ENCODE results near the gene PCYT1B.

DNA sequence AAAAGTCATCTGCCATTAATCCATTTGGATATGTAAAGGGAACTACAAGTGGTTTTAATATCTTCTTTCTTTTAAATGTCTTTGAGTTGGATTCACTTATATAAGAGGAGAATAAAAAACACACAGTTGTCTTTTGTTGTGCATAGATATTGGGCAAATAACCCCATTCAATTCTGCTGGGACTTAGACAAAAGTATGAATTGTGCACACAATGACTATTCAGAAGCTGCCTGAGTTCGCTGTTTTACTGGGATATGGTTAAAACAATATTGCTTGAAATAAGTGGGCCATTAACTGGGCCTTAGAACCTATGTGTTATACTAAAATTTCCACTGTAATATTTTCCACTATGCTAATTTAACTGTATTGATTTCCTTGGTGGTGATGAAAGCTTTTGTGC is 71.7 kb downstream of the PCYT1B start:
- TF ChIP-seq, protein P1, sequence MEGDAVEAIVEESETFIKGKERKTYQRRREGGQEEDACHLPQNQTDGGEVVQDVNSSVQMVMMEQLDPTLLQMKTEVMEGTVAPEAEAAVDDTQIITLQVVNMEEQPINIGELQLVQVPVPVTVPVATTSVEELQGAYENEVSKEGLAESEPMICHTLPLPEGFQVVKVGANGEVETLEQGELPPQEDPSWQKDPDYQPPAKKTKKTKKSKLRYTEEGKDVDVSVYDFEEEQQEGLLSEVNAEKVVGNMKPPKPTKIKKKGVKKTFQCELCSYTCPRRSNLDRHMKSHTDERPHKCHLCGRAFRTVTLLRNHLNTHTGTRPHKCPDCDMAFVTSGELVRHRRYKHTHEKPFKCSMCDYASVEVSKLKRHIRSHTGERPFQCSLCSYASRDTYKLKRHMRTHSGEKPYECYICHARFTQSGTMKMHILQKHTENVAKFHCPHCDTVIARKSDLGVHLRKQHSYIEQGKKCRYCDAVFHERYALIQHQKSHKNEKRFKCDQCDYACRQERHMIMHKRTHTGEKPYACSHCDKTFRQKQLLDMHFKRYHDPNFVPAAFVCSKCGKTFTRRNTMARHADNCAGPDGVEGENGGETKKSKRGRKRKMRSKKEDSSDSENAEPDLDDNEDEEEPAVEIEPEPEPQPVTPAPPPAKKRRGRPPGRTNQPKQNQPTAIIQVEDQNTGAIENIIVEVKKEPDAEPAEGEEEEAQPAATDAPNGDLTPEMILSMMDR (IDR thresholded peaks at IDR 0.05), result no peak
- no peak for TF ChIP-seq POLR2A (IDR thresholded peaks at IDR 0.05)
- TF ChIP-seq EP300 (IDR thresholded peaks at IDR 0.05), result no peak

All from stomach (tissue), 4 donors.